Stomach (tissue), 9 donors: Measurements from ENCODE around the gene KHNYN. TPM values are rescaled to one million over a fixed set of nuclear protein-coding genes. Genes with fewer than 3 reads are reported as not detected.

Experiments used
- DNase-seq, 2 donors: peaks; one replicate each; pipeline versions ENCODE4 v3.0.0 to v3.0.0-alpha.2; 2013 to 2019
- H3K27ac ChIP-seq, 5 donors: fragments of 200-600 bp in 4 of 5; sonication (generic) in 4 of 5; one replicate each; pipeline ENCODE4 v1.5.1; 2013 to 2019; ENCODE audit warnings: mild to moderate bottlenecking in 1 of 5, moderate library complexity in 1 of 5
- H3K27me3 ChIP-seq, 3 donors: fragments of 200-600 bp; sonication (generic); one replicate each; pipeline ENCODE4 v1.5.1; 2017 to 2019; ENCODE audit warnings: mixed run types in 1 of 3
- H3K36me3 ChIP-seq, 4 donors: fragments of 200-600 bp; sonication (generic); 1 replicate in 3 of 4; 2 replicates in 1 of 4; pipeline ENCODE4 v1.5.1; 2016 to 2019
- H3K4me1 ChIP-seq, 4 donors: fragments of 200-600 bp; sonication (generic); one replicate each; pipeline ENCODE4 v1.5.1; 2016 to 2019
- H3K4me3 ChIP-seq, 4 donors: fragments of 200-600 bp; sonication (generic) in 3 of 4; one replicate each; pipeline ENCODE4 v1.5.1; 2016 to 2019; ENCODE audit warnings: mild to moderate bottlenecking in 1 of 4
- H3K9me3 ChIP-seq, 4 donors: fragments of 200-600 bp; sonication (generic); one replicate each; pipeline ENCODE4 v1.5.1; 2016 to 2019
- CTCF ChIP-seq, 7 experiments: fragments of 450-650 bp in 4 of 7; fragments of 200-600 bp in 3 of 7; sonication (generic) in 3 of 7; IDR thresholded peaks; one replicate each; pipeline ENCODE4 v1.5.1; 2016 to 2019; ENCODE audit warnings: antibody characterized with exemption in 7 of 7, control low read depth in 2 of 7, mild to moderate bottlenecking in 1 of 7
- EP300 ChIP-seq: sonication (generic); formaldehyde crosslinking; IDR thresholded peaks from one replicate; pipeline ENCODE4 v1.6.1; 2017; ENCODE audit warnings: antibody characterized with exemption
- POLR2A ChIP-seq, 4 donors: fragments of 450-650 bp; IDR thresholded peaks; one replicate each; pipeline ENCODE4 v1.6.1; 2016; ENCODE audit warnings: antibody characterized with exemption in 4 of 4, control low read depth in 2 of 4, mild to moderate bottlenecking in 1 of 4, moderate library complexity in 1 of 4
- POLR2AphosphoS5 ChIP-seq, 3 donors: sonication (generic); formaldehyde crosslinking; IDR thresholded peaks; one replicate each; pipeline ENCODE4 v1.6.1; 2016; ENCODE audit warnings: antibody characterized with exemption in 3 of 3
- WGBS, 5 donors: extraction: QIAGEN DNeasy Blood & Tissue Kit in 3 of 5; methylation state at CpG; one replicate each; pipeline versions ENCODE4 v1.1.5 to v1.1.7; 2013 to 2018; 5-methylcytosine and 5-hydroxymethylcytosine counted together
- intact Hi-C: fragments of 100-400 bp; cut with DNase I; formaldehyde crosslinking; loops from one replicate; pipeline ENCODE4 v1.15.1; 2023; ENCODE audit warnings: low total_unique reads
- polyA plus RNA-seq, 3 donors: library from polyadenylated mRNA; stranded (reverse); fragments of 200-250 nt; gene quantifications; one replicate each; pipeline ENCODE4 v1.2.3, GENCODE V29; 2013
- total RNA-seq, 5 donors: library from RNA; depleted of rRNA; stranded (reverse); fragments of >200 nt; gene quantifications; one replicate each; pipeline versions ENCODE4 v1.1.0 to v1.2.3, GENCODE V29; 2014 to 2016
- donor health status: healthy with polysubstance abuse.
- donor health status: Bipolar disorder and iron deficiency.
- donor health status: healthy.

KHNYN gene
- total and polyA plus RNA-seq, 8 donors = 13.9 to 348 (median 65.5) TPM

GRCh38 chr14:24409192-24409591, 20.6 kb upstream of the KHNYN start:
- TF ChIP-seq CTCF (IDR thresholded peaks at IDR 0.05) (no peak), POLR2A (IDR thresholded peaks at IDR 0.05) (no peak), EP300 (no peak), POLR2AphosphoS5 (IDR thresholded peaks at IDR 0.05) (no peak)
- Histone ChIP-seq H3K4me3 (no peak overlapping the region), H3K36me3 (peaks cover 0 to 71% (median 62%) of the 10 kb centered on the region in 4 donors), H3K4me1 (peaks cover 0 to 14% (median 8%) of the 10 kb centered on the region in 4 donors), H3K27ac (no peak overlapping the region), H3K9me3 (no peaks in the 10 kb centered on the region), H3K27me3 (no peaks in the 10 kb centered on the region)
- DNase-seq = peak in 1 of 2 donors; percentile 9
- 79 to 94% (median 86%) methylated on average over 6 of the region's 6 CpGs for WGBS, 5 donors
- intact Hi-C loops = no loop called here

DNA sequence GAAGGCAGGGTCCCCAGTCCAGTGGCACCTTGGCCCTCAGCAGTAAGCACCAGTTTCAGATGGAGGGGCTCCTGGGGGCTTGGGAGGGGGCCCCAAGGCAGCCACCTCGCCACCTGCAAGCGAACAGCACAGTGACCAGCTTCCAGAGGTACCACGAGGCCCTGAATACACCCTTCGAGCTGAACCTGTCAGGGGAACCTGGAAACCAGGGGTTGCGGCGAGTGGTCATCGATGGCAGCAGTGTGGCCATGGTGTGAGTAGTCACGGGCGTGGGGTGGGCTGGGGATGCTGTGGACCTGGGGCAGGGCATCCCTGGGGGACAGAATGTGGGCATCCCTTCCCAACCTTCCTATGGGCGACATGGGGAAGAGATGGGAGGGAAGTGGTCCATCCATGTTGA, 19.8 kb upstream of the KHNYN start:
- H3K27ac ChIP-seq = no peak overlapping the region
- 93 to 97% (median 96%) methylated on average over 4 to 10 of the region's 10 CpGs for WGBS, 5 donors
- peak in 1 of 2 donors; percentile 9 for DNase-seq
- intact Hi-C loops = no loop called here
- no peaks in the 10 kb centered on the region for H3K27me3 ChIP-seq
- TF ChIP-seq EP300 (no peak), POLR2A (IDR thresholded peaks at IDR 0.05) (no peak), POLR2AphosphoS5 (IDR thresholded peaks at IDR 0.05) (no peak), CTCF (IDR thresholded peaks at IDR 0.05) (no peak)
- H3K36me3 ChIP-seq = peaks cover 0 to 79% (median 69%) of the 10 kb centered on the region in 4 donors
- no peaks in the 10 kb centered on the region for H3K9me3 ChIP-seq
- no peak overlapping the region for H3K4me3 ChIP-seq
- peaks cover 0 to 8% (median 6%) of the 10 kb centered on the region in 4 donors for H3K4me1 ChIP-seq

- Histone ChIP-seq H3K4me1 (peaks cover 0 to 8% (median 6%) of the 10 kb centered on the region in 4 donors), H3K4me3 (no peak overlapping the region), H3K9me3 (no peaks in the 10 kb centered on the region), H3K27ac (no peak overlapping the region), H3K27me3 (no peaks in the 10 kb centered on the region), H3K36me3 (peaks cover 0 to 88% (median 73%) of the 10 kb centered on the region in 4 donors)
- whole genome bisulfite sequencing, 5 donors = 67 to 73% (median 69%) methylated on average over 15 to 16 of the region's 16 CpGs
- peak; percentile 52 to 76 for DNase-seq
- TF ChIP-seq CTCF (IDR thresholded peaks at IDR 0.05) (peak in 5 of 7 experiments; percentile 68 to 79 (median 69)), POLR2AphosphoS5 (IDR thresholded peaks at IDR 0.05) (peak in 1 of 3 donors; percentile 21), POLR2A (IDR thresholded peaks at IDR 0.05) (no peak), EP300 (no peak)
- intact Hi-C loops = no loop called here
These were observed 18.0 kb upstream of the KHNYN start for GRCh38 chr14:24411443-24412389.

DNA sequence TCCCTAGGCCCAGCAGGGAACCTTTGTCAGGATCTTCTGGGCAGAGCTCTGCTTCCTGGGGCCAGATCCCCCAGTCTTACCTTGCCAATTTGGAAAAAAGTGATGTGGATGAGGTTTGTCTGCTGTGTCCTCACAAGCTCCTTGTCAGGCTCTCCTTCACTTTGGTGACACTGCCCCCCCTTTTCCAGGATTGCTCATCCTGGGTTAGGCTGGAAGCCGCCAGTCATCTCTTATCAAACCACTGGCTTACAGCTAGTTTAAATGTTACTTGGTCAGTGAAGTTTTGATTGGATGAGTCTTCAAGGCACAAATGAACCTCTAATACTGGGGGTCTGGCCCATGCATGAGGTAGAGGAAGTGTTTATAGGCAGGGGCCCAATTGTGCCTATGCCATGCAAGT, 15.7 kb upstream of the KHNYN start:
- Histone ChIP-seq H3K27me3 (no peaks in the 10 kb centered on the region), H3K27ac (no peak overlapping the region), H3K9me3 (no peaks in the 10 kb centered on the region), H3K4me3 (no peak overlapping the region), H3K4me1 (peaks cover 0 to 22% (median 15%) of the 10 kb centered on the region in 4 donors), H3K36me3 (peaks cover 0 to 71% (median 56%) of the 10 kb centered on the region in 4 donors)
- TF ChIP-seq EP300 = no peak
- WGBS, 5 donors = 90 to 100% (median 97%) methylated on average over 1 of the region's 1 CpG
- no peak for DNase-seq
- intact Hi-C loops = no loop called here
